Left lung (tissue), 10 donors: ENCODE measurements around the gene KRTAP6-2. TPM values are rescaled to one million over a fixed set of nuclear protein-coding genes. Genes with fewer than 3 reads are reported as not detected.

Experiments
- ATAC-seq: fragments of 200-7000 bp; cut with Tn5 transposase; one replicate; pipeline ENCODE4 v1.9.1; 2020; ENCODE audit warnings: moderate library complexity
- DNase-seq, 4 donors: peaks; one replicate each; pipeline ENCODE4 v3.0.0-alpha.2; 2013 to 2020
- H3K27ac ChIP-seq, 2 donors: fragments of 200-600 bp; sonication (generic) in 1 of 2; one replicate each; pipeline versions ENCODE4 v1.5.0 to v1.8.0; 2020 to 2021
- H3K27me3 ChIP-seq, 2 donors: fragments of 200-600 bp; sonication (generic) in 1 of 2; one replicate each; pipeline versions ENCODE4 v1.5.0 to v1.8.0; 2020 to 2021
- H3K36me3 ChIP-seq, 2 donors: fragments of 200-600 bp; sonication (generic) in 1 of 2; one replicate each; pipeline versions ENCODE4 v1.5.0 to v1.8.0; 2020 to 2021
- H3K4me1 ChIP-seq, 2 donors: fragments of 200-600 bp; one replicate each; pipeline ENCODE4 v1.8.0; 2021
- H3K4me3 ChIP-seq, 2 donors: fragments of 200-600 bp; sonication (generic) in 1 of 2; one replicate each; pipeline versions ENCODE4 v1.5.0 to v1.8.0; 2020 to 2021; ENCODE audit warnings: mild to moderate bottlenecking in 1 of 2
- H3K9me3 ChIP-seq, 2 donors: fragments of 200-600 bp; sonication (generic) in 1 of 2; one replicate each; pipeline versions ENCODE4 v1.5.0 to v1.8.0; 2020 to 2021
- intact Hi-C, 2 donors: fragments of 100-400 bp; cut with DNase I; formaldehyde crosslinking; loops; one replicate each; pipeline versions ENCODE4 v1.11.2 to v1.14.2; 2022
- polyA plus RNA-seq, 6 donors: library from polyadenylated mRNA; unstranded; fragments of 120-200 nt; gene quantifications; one replicate each; pipeline ENCODE4 v1.2.1, GENCODE V29; 2013; ENCODE audit not compliant: insufficient read length in 6 of 6
- total RNA-seq, 2 donors: library from RNA; stranded (reverse); fragmentation: NEBNext Ultra II Directional; extraction: Animal tissue kit (Norgen Biotek cat#: 25700); gene quantifications; one replicate each; pipeline ENCODE4 v1.2.1, GENCODE V29; 2021
- TF ChIP-seq, protein P1 (sequence below), 2 donors: fragments of 200-600 bp; sonication (generic) in 1 of 2; IDR thresholded peaks; one replicate each; pipeline versions ENCODE4 v1.5.0 to v1.8.0; 2021; ENCODE audit warnings: antibody characterized with exemption in 2 of 2
- donor health status: DM: no; HTN: yes; CAD: no.
- donor health status: DM: no; HTN: no; CAD: no.

Gene KRTAP6-2
- total and polyA plus RNA-seq, 8 donors = not detected

DNA sequence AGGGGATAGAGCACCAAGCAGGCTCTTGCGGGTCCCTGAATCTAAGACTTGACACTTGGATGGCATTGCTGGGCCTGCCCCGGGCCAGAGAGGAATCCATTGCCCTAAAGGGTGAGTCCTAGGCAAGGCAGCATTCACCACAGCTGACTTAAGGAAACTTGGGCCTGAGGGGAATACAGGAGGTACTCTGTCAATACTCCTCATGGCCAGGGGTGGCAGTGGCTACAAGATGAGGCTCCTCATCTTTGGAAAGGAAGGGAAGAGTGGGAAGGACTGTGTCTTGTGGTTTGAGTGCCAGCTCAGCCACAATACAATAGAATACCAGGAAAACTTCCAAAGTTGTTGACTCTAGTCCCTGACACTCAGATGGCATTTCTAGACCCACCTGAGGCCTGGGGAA, 7.3 kb upstream of the KRTAP6-2 start:
- peaks cover 0 to 6% of the 10 kb centered on the region in 2 donors for H3K9me3 ChIP-seq
- no peak for DNase-seq
- H3K36me3 ChIP-seq = no peaks in the 10 kb centered on the region
- no peak overlapping the region for H3K27ac ChIP-seq
- no peaks in the 10 kb centered on the region for H3K27me3 ChIP-seq
- no peaks in the 10 kb centered on the region for H3K4me1 ChIP-seq
- H3K4me3 ChIP-seq = no peak overlapping the region
- TF ChIP-seq, protein P1, sequence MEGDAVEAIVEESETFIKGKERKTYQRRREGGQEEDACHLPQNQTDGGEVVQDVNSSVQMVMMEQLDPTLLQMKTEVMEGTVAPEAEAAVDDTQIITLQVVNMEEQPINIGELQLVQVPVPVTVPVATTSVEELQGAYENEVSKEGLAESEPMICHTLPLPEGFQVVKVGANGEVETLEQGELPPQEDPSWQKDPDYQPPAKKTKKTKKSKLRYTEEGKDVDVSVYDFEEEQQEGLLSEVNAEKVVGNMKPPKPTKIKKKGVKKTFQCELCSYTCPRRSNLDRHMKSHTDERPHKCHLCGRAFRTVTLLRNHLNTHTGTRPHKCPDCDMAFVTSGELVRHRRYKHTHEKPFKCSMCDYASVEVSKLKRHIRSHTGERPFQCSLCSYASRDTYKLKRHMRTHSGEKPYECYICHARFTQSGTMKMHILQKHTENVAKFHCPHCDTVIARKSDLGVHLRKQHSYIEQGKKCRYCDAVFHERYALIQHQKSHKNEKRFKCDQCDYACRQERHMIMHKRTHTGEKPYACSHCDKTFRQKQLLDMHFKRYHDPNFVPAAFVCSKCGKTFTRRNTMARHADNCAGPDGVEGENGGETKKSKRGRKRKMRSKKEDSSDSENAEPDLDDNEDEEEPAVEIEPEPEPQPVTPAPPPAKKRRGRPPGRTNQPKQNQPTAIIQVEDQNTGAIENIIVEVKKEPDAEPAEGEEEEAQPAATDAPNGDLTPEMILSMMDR (IDR thresholded peaks at IDR 0.05) = no peak
- ATAC-seq = no peak
- intact Hi-C loops = no loop called here

DNA sequence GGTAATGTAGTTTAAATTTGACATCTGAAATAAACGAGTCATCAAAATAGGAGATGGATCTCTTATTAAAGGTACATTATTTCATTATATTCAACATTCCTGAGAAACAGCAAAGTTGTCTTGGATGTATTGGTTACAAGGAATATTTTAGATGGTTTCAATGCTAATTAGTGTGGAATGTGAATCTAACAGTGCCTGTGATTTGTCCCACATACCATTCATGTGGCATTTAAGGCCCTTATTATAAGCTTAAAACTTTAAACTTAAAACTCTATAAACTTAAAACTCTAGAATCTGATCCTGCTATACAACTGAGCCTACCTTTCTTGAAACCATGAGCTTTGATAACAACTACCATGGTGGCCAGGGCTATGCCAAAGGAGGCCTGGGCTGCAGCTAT, 2.1 kb upstream of the KRTAP6-2 start, which contains the start of gene KRTAP22-1:
KRTAP22-1 (plus strand) TSS at position 301 of the 400 bp plus-strand sequence.
- no peaks in the 10 kb centered on the region for H3K36me3 ChIP-seq
- H3K27ac ChIP-seq = no peak within 1 kb of the TSS
- no peak within 1 kb of the TSS for H3K4me3 ChIP-seq
- ATAC-seq (no peak), DNase-seq (no peak)
- H3K9me3 ChIP-seq = peaks cover 0 to 4% of the 10 kb centered on the region in 2 donors
- H3K4me1 ChIP-seq = no peaks in the 10 kb centered on the region
- TF ChIP-seq, protein P1 (IDR thresholded peaks at IDR 0.05) = no peak
- H3K27me3 ChIP-seq = no peaks in the 10 kb centered on the region
- intact Hi-C loops = no loop called here

DNA sequence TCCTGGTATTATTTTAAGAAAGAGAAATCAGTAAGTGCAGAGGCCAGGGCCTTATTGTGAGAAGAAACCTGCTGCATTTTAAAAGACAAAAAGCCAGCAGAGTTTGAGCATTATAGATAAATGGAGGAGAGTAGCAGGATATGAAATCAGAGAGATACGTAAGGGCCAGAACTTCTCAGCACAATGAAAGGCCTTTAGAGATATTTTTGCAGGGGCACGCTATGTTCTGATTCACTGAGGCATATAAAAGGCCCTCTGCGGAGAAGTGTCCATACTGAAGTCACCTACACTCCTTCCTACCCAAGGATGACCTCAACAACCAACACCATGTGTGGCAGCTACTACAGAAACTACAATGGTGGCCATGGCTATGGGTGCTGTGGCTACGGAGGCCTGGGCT, 6.6 kb downstream of the KRTAP6-2 start, which contains the start of gene KRTAP6-3:
KRTAP6-3 (plus strand) TSS at position 301 of the 400 bp plus-strand sequence; CDS start at position 307, 6 bp downstream.
- TF ChIP-seq, protein P1 (IDR thresholded peaks at IDR 0.05) = no peak
- Histone ChIP-seq H3K36me3 (no peaks in the 10 kb centered on the region), H3K27ac (no peak within 1 kb of the TSS), H3K9me3 (no peaks in the 10 kb centered on the region), H3K4me1 (no peaks in the 10 kb centered on the region), H3K27me3 (no peaks in the 10 kb centered on the region), H3K4me3 (no peak within 1 kb of the TSS)
- intact Hi-C loops = no loop called here
- no peak for ATAC-seq
- DNase-seq = no peak

DNA sequence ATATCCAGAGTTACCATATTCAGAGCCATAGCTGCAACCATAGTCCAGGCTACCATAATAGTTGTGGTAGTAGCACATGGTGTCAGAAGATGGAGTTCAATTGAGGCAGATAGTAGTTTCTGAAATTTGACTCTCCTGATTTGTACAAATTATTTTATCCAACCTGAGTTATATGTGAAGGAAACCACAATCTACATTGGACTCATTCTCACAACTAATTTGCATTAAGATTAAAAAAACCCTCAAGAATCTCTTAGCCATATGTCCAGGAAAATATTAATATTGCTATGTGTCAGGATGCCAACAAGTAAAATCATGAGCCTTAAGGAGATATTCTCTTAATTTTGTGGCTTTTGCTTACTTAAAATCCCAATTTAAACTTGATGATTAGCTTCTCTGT, 8.4 kb downstream of the KRTAP6-2 start, which contains the start of gene KRTAP22-2:
KRTAP22-2 (minus strand) TSS at position 101 of the 400 bp plus-strand sequence.
- intact Hi-C loops = no loop called here
- Histone ChIP-seq H3K36me3 (no peaks in the 10 kb centered on the region), H3K9me3 (no peaks in the 10 kb centered on the region), H3K4me3 (no peak within 1 kb of the TSS), H3K27ac (no peak within 1 kb of the TSS), H3K4me1 (no peaks in the 10 kb centered on the region), H3K27me3 (no peaks in the 10 kb centered on the region)
- DNase-seq = no peak
- TF ChIP-seq, protein P1 (IDR thresholded peaks at IDR 0.05) = no peak
- ATAC-seq = no peak

DNA sequence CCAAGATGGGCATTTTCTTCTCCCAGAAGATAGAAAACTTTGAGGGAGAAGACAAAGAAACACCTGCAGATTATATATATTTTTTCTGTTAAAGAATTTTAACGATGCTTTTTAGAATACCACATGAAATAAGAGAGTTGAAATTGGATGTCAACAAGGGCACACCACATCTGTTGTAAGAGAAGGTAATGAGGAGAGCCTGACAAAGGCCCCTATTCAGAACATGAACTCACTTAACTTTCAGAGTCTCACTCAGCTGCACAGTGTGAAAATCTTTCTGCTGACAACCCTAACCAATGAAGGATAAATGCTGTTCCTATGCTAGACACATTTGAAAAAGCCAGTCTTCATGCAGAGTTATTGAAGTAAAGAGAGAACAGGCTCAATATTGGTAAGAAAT, 15.8 kb downstream of the KRTAP6-2 start:
- H3K36me3 ChIP-seq = no peaks in the 10 kb centered on the region
- TF ChIP-seq, protein P1 (IDR thresholded peaks at IDR 0.05) = no peak
- no peak for DNase-seq
- no peak overlapping the region for H3K27ac ChIP-seq
- intact Hi-C loops = no loop called here
- no peaks in the 10 kb centered on the region for H3K4me1 ChIP-seq
- no peaks in the 10 kb centered on the region for H3K27me3 ChIP-seq
- ATAC-seq = no peak
- H3K9me3 ChIP-seq = no peaks in the 10 kb centered on the region
- H3K4me3 ChIP-seq = no peak overlapping the region
